Measurements from ENCODE around the gene MECR. TPM values are rescaled to one million over a fixed set of nuclear protein-coding genes. Genes with fewer than 3 reads are reported as not detected.

Gene MECR
- polyA plus RNA-seq, 1 donor (not counting 4 experiments of a cell fraction or from before 2014, with no cell fraction given), result 20.7 TPM

DNA sequence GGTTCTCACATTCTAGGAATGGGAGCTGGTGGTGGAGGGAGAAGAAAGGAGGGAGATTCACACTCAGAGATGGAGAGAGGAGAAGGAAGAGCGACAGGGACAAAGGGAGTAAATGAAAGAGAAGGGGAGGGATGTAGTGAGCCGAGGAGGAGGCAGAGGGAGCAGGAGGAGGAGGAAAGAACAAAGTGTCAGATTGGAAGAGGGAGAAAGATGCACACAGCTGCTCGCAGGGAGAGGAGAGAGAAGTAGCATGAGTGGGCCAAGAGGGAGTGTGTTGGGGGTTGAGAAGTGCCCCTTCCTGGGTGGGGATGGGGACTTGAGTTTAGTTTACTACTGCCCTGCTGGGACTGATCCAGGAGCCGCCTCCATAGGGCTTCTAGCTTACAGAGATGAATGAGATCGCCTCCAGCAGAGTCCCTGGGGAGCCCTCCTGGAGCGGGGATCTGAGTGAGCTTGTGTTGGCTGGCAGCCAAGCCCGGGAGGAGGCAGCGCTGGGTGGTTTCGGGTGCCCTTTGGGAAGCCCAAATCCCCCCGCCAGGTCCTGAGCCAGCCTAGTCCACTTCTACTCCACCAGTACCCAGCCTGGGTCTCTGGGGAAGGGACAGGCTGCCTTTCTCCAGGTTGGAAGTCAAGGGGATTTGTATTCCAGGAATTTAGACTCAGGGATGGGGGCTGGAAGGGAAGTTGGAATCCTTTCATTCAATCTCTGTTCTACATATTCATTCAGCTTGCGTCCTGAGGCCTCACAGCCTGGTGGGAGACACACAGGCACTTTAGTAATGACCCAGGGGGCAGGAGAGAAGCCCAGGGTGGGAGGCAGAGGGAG, 26.5 kb upstream of the MECR start:
- FAIRE-seq (no peak), DNase-seq (ENCODE audit: low read depth, low spot score) (no peak)
- no peak overlapping the region for H3K27ac ChIP-seq (ENCODE audit: control insufficient read depth, insufficient read depth, low read length)
- no peak overlapping the region for H2AFZ ChIP-seq (ENCODE audit: control insufficient read depth, low read length)
- H3K27me3 ChIP-seq (ENCODE audit: control insufficient read depth, extremely low read depth, insufficient read depth, low read length), result peaks cover 4% of the 10 kb centered on the region
- no peak overlapping the region for H3K4me3 ChIP-seq (ENCODE audit: control insufficient read depth in 2 of 3, extremely low read depth in 1 of 3, insufficient read depth in 2 of 3, low read depth in 1 of 3, low read length in 3 of 3)
- no peak overlapping the region for H3K9ac ChIP-seq (ENCODE audit: control insufficient read depth, extremely low read depth, insufficient read depth, low read length)
- H3K36me3 ChIP-seq (ENCODE audit: control insufficient read depth in 2 of 2, extremely low read depth in 1 of 2, insufficient read depth in 2 of 2, low read length in 2 of 2), result no peaks in the 10 kb centered on the region
- no peak overlapping the region for H3K4me2 ChIP-seq (ENCODE audit: control insufficient read depth, extremely low read depth, insufficient read depth, low read depth, low read length)
- TF ChIP-seq, protein P1, sequence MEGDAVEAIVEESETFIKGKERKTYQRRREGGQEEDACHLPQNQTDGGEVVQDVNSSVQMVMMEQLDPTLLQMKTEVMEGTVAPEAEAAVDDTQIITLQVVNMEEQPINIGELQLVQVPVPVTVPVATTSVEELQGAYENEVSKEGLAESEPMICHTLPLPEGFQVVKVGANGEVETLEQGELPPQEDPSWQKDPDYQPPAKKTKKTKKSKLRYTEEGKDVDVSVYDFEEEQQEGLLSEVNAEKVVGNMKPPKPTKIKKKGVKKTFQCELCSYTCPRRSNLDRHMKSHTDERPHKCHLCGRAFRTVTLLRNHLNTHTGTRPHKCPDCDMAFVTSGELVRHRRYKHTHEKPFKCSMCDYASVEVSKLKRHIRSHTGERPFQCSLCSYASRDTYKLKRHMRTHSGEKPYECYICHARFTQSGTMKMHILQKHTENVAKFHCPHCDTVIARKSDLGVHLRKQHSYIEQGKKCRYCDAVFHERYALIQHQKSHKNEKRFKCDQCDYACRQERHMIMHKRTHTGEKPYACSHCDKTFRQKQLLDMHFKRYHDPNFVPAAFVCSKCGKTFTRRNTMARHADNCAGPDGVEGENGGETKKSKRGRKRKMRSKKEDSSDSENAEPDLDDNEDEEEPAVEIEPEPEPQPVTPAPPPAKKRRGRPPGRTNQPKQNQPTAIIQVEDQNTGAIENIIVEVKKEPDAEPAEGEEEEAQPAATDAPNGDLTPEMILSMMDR (optimal IDR thresholded peaks at IDR 0.05 in 1 of 3, IDR thresholded peaks at IDR 0.05 in 1 of 3, conservative IDR thresholded peaks at IDR 0.05 in 1 of 3; ENCODE audit: extremely low read depth in 1 of 3, insufficient read depth in 2 of 3, low read length in 3 of 3), result no peak
- no peak for TF ChIP-seq EZH2 (IDR thresholded peaks at IDR 0.05; ENCODE audit: low read length)
- no peaks in the 10 kb centered on the region for H3K4me1 ChIP-seq (ENCODE audit: control insufficient read depth, extremely low read depth, insufficient read depth, low read length)
- dilution Hi-C loops (cut with MboI; ENCODE audit: extremely low pct_ligation_motif_present, low sequenced_read_pairs), result no loop called here
- no peaks in the 10 kb centered on the region for H3K79me2 ChIP-seq (ENCODE audit: control insufficient read depth, insufficient read depth, low read length)
- no peaks in the 10 kb centered on the region for H3K9me1 ChIP-seq (ENCODE audit: control insufficient read depth, extremely low read depth, insufficient read depth, low read length)
- no peaks in the 10 kb centered on the region for H4K20me1 ChIP-seq (ENCODE audit: control insufficient read depth, extremely low read depth, insufficient read depth, low read length)
- no peaks in the 10 kb centered on the region for H3K9me3 ChIP-seq (ENCODE audit: control insufficient read depth, low read depth, low read length)

DNA sequence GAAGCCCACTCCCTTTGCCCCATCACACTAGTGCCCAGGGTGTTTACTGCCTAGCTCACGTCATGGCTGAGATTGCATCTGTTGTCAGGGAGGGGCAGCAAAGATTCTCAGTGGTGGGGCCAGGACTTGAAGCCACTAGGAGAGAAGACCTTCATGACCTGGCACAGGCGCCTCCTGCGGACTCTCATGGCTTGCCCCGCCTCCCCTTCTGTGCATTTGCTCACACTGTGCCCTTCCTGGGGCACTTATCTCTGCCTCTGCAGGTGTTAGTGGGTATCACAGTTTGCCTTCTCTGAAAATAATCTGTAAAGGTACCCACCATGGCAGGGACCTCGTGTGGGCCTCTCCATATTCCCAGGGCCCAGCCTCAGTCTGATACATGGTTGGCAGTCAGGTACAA, 25.7 kb upstream of the MECR start:
- no peaks in the 10 kb centered on the region for H3K9me1 ChIP-seq (ENCODE audit: control insufficient read depth, extremely low read depth, insufficient read depth, low read length)
- no peak overlapping the region for H3K27ac ChIP-seq (ENCODE audit: control insufficient read depth, insufficient read depth, low read length)
- H4K20me1 ChIP-seq (ENCODE audit: control insufficient read depth, extremely low read depth, insufficient read depth, low read length), result no peaks in the 10 kb centered on the region
- dilution Hi-C loops (cut with MboI; ENCODE audit: extremely low pct_ligation_motif_present, low sequenced_read_pairs), result no loop called here
- no peaks in the 10 kb centered on the region for H3K79me2 ChIP-seq (ENCODE audit: control insufficient read depth, insufficient read depth, low read length)
- H3K9ac ChIP-seq (ENCODE audit: control insufficient read depth, extremely low read depth, insufficient read depth, low read length), result no peak overlapping the region
- H3K9me3 ChIP-seq (ENCODE audit: control insufficient read depth, low read depth, low read length), result no peaks in the 10 kb centered on the region
- H3K27me3 ChIP-seq (ENCODE audit: control insufficient read depth, extremely low read depth, insufficient read depth, low read length), result peaks cover 4% of the 10 kb centered on the region
- DNase-seq (ENCODE audit: low read depth, low spot score) (no peak), FAIRE-seq (no peak)
- H2AFZ ChIP-seq (ENCODE audit: control insufficient read depth, low read length), result no peak overlapping the region
- no peak for TF ChIP-seq EZH2 (IDR thresholded peaks at IDR 0.05; ENCODE audit: low read length)
- TF ChIP-seq, protein P1 (optimal IDR thresholded peaks at IDR 0.05 in 1 of 3, IDR thresholded peaks at IDR 0.05 in 1 of 3, conservative IDR thresholded peaks at IDR 0.05 in 1 of 3; ENCODE audit: extremely low read depth in 1 of 3, insufficient read depth in 2 of 3, low read length in 3 of 3), result no peak
- no peak overlapping the region for H3K4me2 ChIP-seq (ENCODE audit: control insufficient read depth, extremely low read depth, insufficient read depth, low read depth, low read length)
- H3K4me1 ChIP-seq (ENCODE audit: control insufficient read depth, extremely low read depth, insufficient read depth, low read length), result no peaks in the 10 kb centered on the region
- no peak overlapping the region for H3K4me3 ChIP-seq (ENCODE audit: control insufficient read depth in 2 of 3, extremely low read depth in 1 of 3, insufficient read depth in 2 of 3, low read depth in 1 of 3, low read length in 3 of 3)
- no peaks in the 10 kb centered on the region for H3K36me3 ChIP-seq (ENCODE audit: control insufficient read depth in 2 of 2, extremely low read depth in 1 of 2, insufficient read depth in 2 of 2, low read length in 2 of 2)

All from keratinocyte (primary cell).